ENCODE measurements around the gene OR4D9.

The OR4D9 gene

GRCh38 chr11:59510941-59511589 is at the start of gene OR4D9:
Gene OR4D9, plus strand, starts transcription at chr11:59511539. Its CDS starts 3,374 bp downstream, at chr11:59514913.
- ATAC-seq (ENCODE audit: low read depth) = no peak
- no peak within 1 kb of the TSS for H3K4me3 ChIP-seq (ENCODE audit: severe bottlenecking)

GRCh38 chr11:59463190-59463641 is 48.1 kb upstream of the OR4D9 start:
- no peak overlapping the region for H3K4me3 ChIP-seq (ENCODE audit: severe bottlenecking)
- no peaks in the 10 kb centered on the region for H3K36me3 ChIP-seq (ENCODE audit: low read depth)
- no peak overlapping the region for H3K27ac ChIP-seq (ENCODE audit: poor library complexity, severe bottlenecking)
- ATAC-seq (ENCODE audit: low read depth) = no peak
- no peaks in the 10 kb centered on the region for H3K9me3 ChIP-seq (ENCODE audit: severe bottlenecking)
- H3K27me3 ChIP-seq (ENCODE audit: insufficient read depth, poor library complexity, severe bottlenecking) = no peaks in the 10 kb centered on the region
- H3K4me1 ChIP-seq (ENCODE audit: insufficient read depth, poor library complexity, severe bottlenecking) = no peaks in the 10 kb centered on the region
- no peak for DNase-seq (ENCODE audit: low spot score)
- TF ChIP-seq CTCF (IDR thresholded peaks at IDR 0.05; ENCODE audit: poor library complexity, severe bottlenecking) = no peak

More at GRCh38 chr11:59510941-59511589, at the start of gene OR4D9:
- DNase-seq (ENCODE audit: low spot score) = no peak
- Histone ChIP-seq H3K36me3 (ENCODE audit: low read depth) (no peaks in the 10 kb centered on the region), H3K27me3 (ENCODE audit: insufficient read depth, poor library complexity, severe bottlenecking) (no peaks in the 10 kb centered on the region), H3K4me1 (ENCODE audit: insufficient read depth, poor library complexity, severe bottlenecking) (no peaks in the 10 kb centered on the region), H3K27ac (ENCODE audit: poor library complexity, severe bottlenecking) (no peak within 1 kb of the TSS), H3K9me3 (ENCODE audit: severe bottlenecking) (no peaks in the 10 kb centered on the region)
- TF ChIP-seq CTCF (IDR thresholded peaks at IDR 0.05; ENCODE audit: poor library complexity, severe bottlenecking) = no peak

- H3K4me3 ChIP-seq (ENCODE audit: severe bottlenecking) = no peak within 1 kb of the TSS
- H3K27ac ChIP-seq (ENCODE audit: poor library complexity, severe bottlenecking) = no peak within 1 kb of the TSS
- DNase-seq (ENCODE audit: low spot score) (no peak), ATAC-seq (ENCODE audit: low read depth) (no peak)
- TF ChIP-seq CTCF (IDR thresholded peaks at IDR 0.05; ENCODE audit: poor library complexity, severe bottlenecking) = no peak
- H3K4me1 ChIP-seq (ENCODE audit: insufficient read depth, poor library complexity, severe bottlenecking) = no peaks in the 10 kb centered on the region
- H3K9me3 ChIP-seq (ENCODE audit: severe bottlenecking) = no peaks in the 10 kb centered on the region
- H3K36me3 ChIP-seq (ENCODE audit: low read depth) = no peaks in the 10 kb centered on the region
- H3K27me3 ChIP-seq (ENCODE audit: insufficient read depth, poor library complexity, severe bottlenecking) = no peaks in the 10 kb centered on the region
Measured at GRCh38 chr11:59473015-59473414, 38.3 kb upstream of the OR4D9 start, which contains the start of gene OR4D10. Gene OR4D10, plus strand, starts transcription at chr11:59473315. Its CDS starts 4,115 bp downstream, at chr11:59477430.

- DNase-seq (ENCODE audit: low spot score) = no peak
- no peaks in the 10 kb centered on the region for H3K4me1 ChIP-seq (ENCODE audit: insufficient read depth, poor library complexity, severe bottlenecking)
- TF ChIP-seq CTCF (IDR thresholded peaks at IDR 0.05; ENCODE audit: poor library complexity, severe bottlenecking) = no peak
- no peaks in the 10 kb centered on the region for H3K36me3 ChIP-seq (ENCODE audit: low read depth)
- H3K4me3 ChIP-seq (ENCODE audit: severe bottlenecking) = no peak overlapping the region
- no peak overlapping the region for H3K27ac ChIP-seq (ENCODE audit: poor library complexity, severe bottlenecking)
- ATAC-seq (ENCODE audit: low read depth) = no peak
- no peaks in the 10 kb centered on the region for H3K27me3 ChIP-seq (ENCODE audit: insufficient read depth, poor library complexity, severe bottlenecking)
- H3K9me3 ChIP-seq (ENCODE audit: severe bottlenecking) = no peaks in the 10 kb centered on the region
Measured at GRCh38 chr11:59475176-59475575, 36.2 kb upstream of the OR4D9 start.

- Histone ChIP-seq H3K27me3 (ENCODE audit: insufficient read depth, poor library complexity, severe bottlenecking) (no peaks in the 10 kb centered on the region), H3K27ac (ENCODE audit: poor library complexity, severe bottlenecking) (no peak overlapping the region), H3K4me3 (ENCODE audit: severe bottlenecking) (no peak overlapping the region), H3K36me3 (ENCODE audit: low read depth) (no peaks in the 10 kb centered on the region), H3K9me3 (ENCODE audit: severe bottlenecking) (no peaks in the 10 kb centered on the region), H3K4me1 (ENCODE audit: insufficient read depth, poor library complexity, severe bottlenecking) (no peaks in the 10 kb centered on the region)
- DNase-seq (ENCODE audit: low spot score) = no peak
- ATAC-seq (ENCODE audit: low read depth) = no peak
- TF ChIP-seq CTCF (IDR thresholded peaks at IDR 0.05; ENCODE audit: poor library complexity, severe bottlenecking) = no peak
Measured at GRCh38 chr11:59479906-59480305, 31.4 kb upstream of the OR4D9 start.
